ENCODE measurements around the gene LIMA1.

Gene LIMA1

GRCh38 chr12:50145439-50145838, 137.9 kb downstream of the LIMA1 start:
- DNase-seq (ENCODE audit: low spot score), result no peak

GRCh38 chr12:50142993-50143392, 140.3 kb downstream of the LIMA1 start:
- DNase-seq (ENCODE audit: low spot score), result no peak

GRCh38 chr12:50132505-50133135, 150.7 kb downstream of the LIMA1 start:
- DNase-seq (ENCODE audit: low spot score), result peak; percentile 43

GRCh38 chr12:50129290-50129689, 154.0 kb downstream of the LIMA1 start:
- DNase-seq (ENCODE audit: low spot score), result no peak

- no peak for DNase-seq (ENCODE audit: low spot score)
Observed at GRCh38 chr12:50127546-50127945, 155.8 kb downstream of the LIMA1 start.

Small RNAs within 50 kb of the gene (small RNA-seq; reads per million reads assigned to genes)
- gene MIR1293 (0 reads per million in 2 experiments), gene RNU6-1093P (0 reads per million in 2 experiments)
